SK-N-SH (cell line): ENCODE data around the gene ARF1. TPM values are rescaled to one million over a fixed set of nuclear protein-coding genes. Genes with fewer than 3 reads are reported as not detected.
A peak's percentile ranks its signal among the peaks of the same experiment; 100 is the strongest.

Source experiments
- CTCF ChIA-PET: fragments of 300-600, 350-600 bp; formaldehyde crosslinking; extraction: SDS; loops from one replicate; lab custom pipeline; 2021; lab: Yijun Ruan, JAX
- POLR2A ChIA-PET: fragments of 350-600 bp; sonication (Branson Sonifier 250); formaldehyde crosslinking; extraction: SDS; loops from one replicate; lab custom pipeline; 2020; ENCODE audit warnings: antibody characterized with exemption, inconsistent platforms; lab: Yijun Ruan, JAX
- DNase-seq: peaks from one replicate; pipeline ENCODE4 v3.0.0; 2012
- H2AFZ ChIP-seq: fragments of 200-600 bp; sonication (generic); 2 replicates; pipeline ENCODE4 v1.8.1; 2016; ENCODE audit warnings: antibody characterized with exemption, mild to moderate bottlenecking, low read depth
- H3F3A ChIP-seq: fragments of 200-600 bp; sonication (generic); replicated peaks from 2 replicates; pipeline ENCODE3; 2016; ENCODE audit warnings: antibody characterized with exemption, mild to moderate bottlenecking; ENCODE audit not compliant: insufficient read depth
- H3K27ac ChIP-seq, 2 experiments: fragments of 200-500 bp in 1 of 2; fragments of 200-600 bp in 1 of 2; sonication (Bioruptor generic) in 1 of 2; sonication (generic), shearing (Covaris generic) in 1 of 2; 2 replicates each; pipeline versions ENCODE4 v1.5.1 to v1.6.1; 2014 to 2016; ENCODE audit warnings: low read depth in 2 of 2, inconsistent platforms in 1 of 2, low read length in 1 of 2, mild to moderate bottlenecking in 1 of 2, mixed read lengths in 1 of 2
- H3K27me3 ChIP-seq: fragments of 200-600 bp; sonication (generic), shearing (Covaris generic); 2 replicates; pipeline ENCODE4 v1.6.1; 2016; ENCODE audit warnings: mixed run types; ENCODE audit not compliant: insufficient read depth
- H3K36me3 ChIP-seq, 2 experiments: fragments of 200-500 bp in 1 of 2; fragments of 200-600 bp in 1 of 2; sonication (Bioruptor generic) in 1 of 2; sonication (generic) in 1 of 2; replicated peaks in 1 of 2; 2 replicates each; pipeline versions ENCODE3 to v1.5.1; 2014 to 2016; ENCODE audit warnings: low read length in 1 of 2, mild to moderate bottlenecking in 1 of 2; ENCODE audit not compliant: insufficient read depth in 2 of 2, control insufficient read depth in 1 of 2
- H3K4me1 ChIP-seq, 2 experiments: fragments of 200-500 bp in 1 of 2; fragments of 200-600 bp in 1 of 2; sonication (Bioruptor generic) in 1 of 2; sonication (generic), shearing (Covaris generic) in 1 of 2; 2 replicates each; pipeline versions ENCODE4 v1.5.1 to v1.6.1; 2014 to 2016; ENCODE audit warnings: low read depth in 1 of 2, low read length in 1 of 2, mixed run types in 1 of 2; ENCODE audit not compliant: insufficient read depth in 2 of 2, control insufficient read depth in 1 of 2
- H3K4me2 ChIP-seq: fragments of 200-600 bp; sonication (generic), shearing (Covaris generic); 2 replicates; pipeline ENCODE4 v1.6.1; 2017; ENCODE audit warnings: mixed run types
- H3K4me3 ChIP-seq, 2 experiments: fragments of 200-500 bp in 1 of 2; fragments of 200-600 bp in 1 of 2; sonication (Bioruptor generic) in 1 of 2; sonication (generic), shearing (Covaris generic) in 1 of 2; 2 replicates each; pipeline versions ENCODE4 v1.5.1 to v1.8.1; 2014 to 2016; ENCODE audit warnings: low read depth in 2 of 2, inconsistent platforms in 1 of 2, low read length in 1 of 2, mild to moderate bottlenecking in 1 of 2, mixed read lengths in 1 of 2, moderate library complexity in 1 of 2
- H3K79me2 ChIP-seq: fragments of 200-600 bp; sonication (generic); 2 replicates; pipeline ENCODE4 v1.8.1; 2017; ENCODE audit warnings: mild to moderate bottlenecking; ENCODE audit not compliant: insufficient read depth
- H3K9ac ChIP-seq: fragments of 200-600 bp; sonication (generic); 2 replicates; pipeline ENCODE4 v1.6.1; 2017; ENCODE audit warnings: mixed run types
- H3K9me2 ChIP-seq: fragments of 200-600 bp; sonication (generic); 2 replicates; pipeline ENCODE4 v1.6.1; 2017; ENCODE audit warnings: mixed run types
- H3K9me3 ChIP-seq: fragments of 200-600 bp; sonication (generic); 2 replicates; pipeline ENCODE4 v1.6.1; 2017; ENCODE audit warnings: mixed run types, mild to moderate bottlenecking, moderate library complexity
- H4K20me1 ChIP-seq: fragments of 200-600 bp; sonication (generic); 2 replicates; pipeline ENCODE4 v1.6.1; 2017; ENCODE audit warnings: mild to moderate bottlenecking, mixed run types; ENCODE audit not compliant: insufficient read depth
- CHD2 ChIP-seq: fragments of 150-350 bp; IDR thresholded peaks from 2 replicates; pipeline ENCODE4 v1.6.1; 2018; ENCODE audit warnings: low read length; ENCODE audit not compliant: partially characterized antibody
- ELF1 ChIP-seq: IDR thresholded peaks from 2 replicates; pipeline ENCODE4 v1.4.0; 2012
- EZH2phosphoT487 ChIP-seq: fragments of 200-600 bp; sonication (generic); IDR thresholded peaks from 2 replicates; pipeline ENCODE4 v1.6.1; 2017; ENCODE audit warnings: low read depth, mixed run types, mild to moderate bottlenecking, antibody characterized with exemption, moderate library complexity, borderline replicate concordance
- FOSL2 ChIP-seq: IDR thresholded peaks from 2 replicates; pipeline ENCODE4 v1.4.0; 2012; ENCODE audit warnings: low read depth, mild to moderate bottlenecking, moderate library complexity, borderline replicate concordance
- FOXM1 ChIP-seq: IDR thresholded peaks from 2 replicates; pipeline ENCODE4 v1.4.0; 2012; ENCODE audit warnings: low read depth, mild to moderate bottlenecking
- GATA2 ChIP-seq: sonication (generic); formaldehyde crosslinking; IDR thresholded peaks from 2 replicates; pipeline ENCODE4 v1.5.0; 2020; ENCODE audit warnings: mild to moderate bottlenecking, missing genetic modification reagents
- MEF2A ChIP-seq: IDR thresholded peaks from 2 replicates; pipeline ENCODE4 v1.4.0; 2012; ENCODE audit warnings: low read depth, borderline replicate concordance
- MXI1 ChIP-seq: IDR thresholded peaks from 2 replicates; pipeline ENCODE4 v1.6.1; 2012; ENCODE audit warnings: mild to moderate bottlenecking, low read depth, low read length, improper control_type of control experiment
- NFIC ChIP-seq: IDR thresholded peaks from 2 replicates; pipeline ENCODE4 v1.4.0; 2012; ENCODE audit warnings: borderline replicate concordance
- NRF1 ChIP-seq: IDR thresholded peaks from 2 replicates; pipeline ENCODE4 v1.6.1; 2012; ENCODE audit warnings: low read depth, mild to moderate bottlenecking, low read length
- POLR2AphosphoS5 ChIP-seq: IDR thresholded peaks from 2 replicates; pipeline ENCODE4 v1.6.1; 2012; ENCODE audit warnings: low read depth, low read length
- RAD21 ChIP-seq: IDR thresholded peaks from 2 replicates; pipeline ENCODE4 v1.6.1; 2012; ENCODE audit warnings: mild to moderate bottlenecking, low read length
- RCOR1 ChIP-seq: fragments of 150-350 bp; IDR thresholded peaks from 2 replicates; pipeline ENCODE4 v1.6.1; 2017; ENCODE audit warnings: antibody characterized with exemption, low read length
- RFX5 ChIP-seq: IDR thresholded peaks from 2 replicates; pipeline ENCODE4 v1.6.1; 2012; ENCODE audit warnings: mild to moderate bottlenecking, improper control_type of control experiment, low read length
- RXRA ChIP-seq: IDR thresholded peaks from 2 replicates; pipeline ENCODE4 v1.4.0; 2012; ENCODE audit warnings: low read depth, mild to moderate bottlenecking, borderline replicate concordance
- SIN3A ChIP-seq: IDR thresholded peaks from 2 replicates; pipeline ENCODE4 v1.6.1; 2012; ENCODE audit warnings: low read depth, mild to moderate bottlenecking, low read length, moderate library complexity, borderline replicate concordance
- SMC3 ChIP-seq: IDR thresholded peaks from 2 replicates; pipeline ENCODE4 v1.6.1; 2012; ENCODE audit warnings: low read depth, low read length, improper control_type of control experiment
- YY1 ChIP-seq: IDR thresholded peaks from 2 replicates; pipeline ENCODE4 v1.4.0; 2012; ENCODE audit warnings: low read depth, mild to moderate bottlenecking
- WGBS: methylation state at CpG from one replicate; pipeline ENCODE4 v1.1.6; 2017; ENCODE audit warnings: low lambda C conversion rate; 5-methylcytosine and 5-hydroxymethylcytosine counted together
- polyA plus RNA-seq, 3 experiments: library from polyadenylated mRNA; depleted of rRNA; stranded (reverse); fragments of >200 nt; gene quantifications; 2 replicates each; pipeline ENCODE4 v1.2.3, GENCODE V29; 2012
- TF ChIP-seq, protein P1 (sequence below): IDR thresholded peaks from 2 replicates; pipeline ENCODE4; 2012
- TF ChIP-seq, protein P2 (sequence below): fragments of 200-600 bp; sonication (generic); IDR thresholded peaks from 2 replicates; pipeline ENCODE4 v1.6.1; 2017; ENCODE audit warnings: antibody characterized with exemption, mild to moderate bottlenecking, moderate library complexity

ARF1 gene
- polyA plus RNA-seq, 1 of the 3 experiments (the other 2 are of a cell fraction) = 713 TPM

DNA sequence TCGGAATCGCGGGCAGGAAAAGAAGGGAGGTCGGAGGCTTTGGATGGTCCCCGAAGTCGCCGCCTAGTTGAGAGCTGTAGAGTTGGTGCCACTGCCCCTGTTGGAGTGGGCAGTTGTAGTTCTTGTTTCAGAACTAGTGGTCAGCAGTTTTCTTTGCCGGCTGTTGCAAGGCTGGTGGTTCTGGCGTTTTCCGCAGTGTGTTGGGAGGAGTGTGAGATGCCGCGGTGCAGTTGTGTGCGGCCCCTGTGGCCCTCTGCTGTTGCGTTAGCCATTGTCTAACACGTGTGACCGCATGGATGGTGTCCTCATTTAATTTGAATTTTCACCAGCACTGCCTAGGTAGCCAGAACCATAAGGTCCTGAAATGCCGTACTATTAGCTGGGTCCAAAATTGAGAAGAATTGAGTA lies 1.4 kb downstream of the ARF1 start:
- no peak for DNase-seq
- Histone ChIP-seq H3K4me3 (peak overlapping the region; percentile 98 to 99), H3K9me2 (no peaks in the 10 kb centered on the region), H3K4me2 (peak overlapping the region; percentile 100), H2AFZ (no peak overlapping the region), H4K20me1 (peaks cover 58% of the 10 kb centered on the region), H3K36me3 (peaks cover 9 to 10% of the 10 kb centered on the region in 2 experiments), H3K9ac (peak overlapping the region; percentile 98), H3K4me1 (peaks cover 35 to 43% of the 10 kb centered on the region in 2 experiments), H3F3A (peaks cover 21% of the 10 kb centered on the region), H3K9me3 (no peaks in the 10 kb centered on the region), H3K27ac (peak overlapping the region; percentile 26 to 80; a peak in 3 of 4 replicates), H3K27me3 (no peaks in the 10 kb centered on the region), H3K79me2 (peaks cover 95% of the 10 kb centered on the region)
- TF ChIP-seq EZH2phosphoT487 = no peak
- TF ChIP-seq GATA2 (CRISPR knock-in tag) = no peak
- TF ChIP-seq NFIC = no peak
- TF ChIP-seq NRF1 = no peak
- no peak for TF ChIP-seq RCOR1
- TF ChIP-seq FOXM1 = no peak
- no peak for TF ChIP-seq RFX5
- TF ChIP-seq POLR2AphosphoS5 = no peak
- TF ChIP-seq, protein P1, sequence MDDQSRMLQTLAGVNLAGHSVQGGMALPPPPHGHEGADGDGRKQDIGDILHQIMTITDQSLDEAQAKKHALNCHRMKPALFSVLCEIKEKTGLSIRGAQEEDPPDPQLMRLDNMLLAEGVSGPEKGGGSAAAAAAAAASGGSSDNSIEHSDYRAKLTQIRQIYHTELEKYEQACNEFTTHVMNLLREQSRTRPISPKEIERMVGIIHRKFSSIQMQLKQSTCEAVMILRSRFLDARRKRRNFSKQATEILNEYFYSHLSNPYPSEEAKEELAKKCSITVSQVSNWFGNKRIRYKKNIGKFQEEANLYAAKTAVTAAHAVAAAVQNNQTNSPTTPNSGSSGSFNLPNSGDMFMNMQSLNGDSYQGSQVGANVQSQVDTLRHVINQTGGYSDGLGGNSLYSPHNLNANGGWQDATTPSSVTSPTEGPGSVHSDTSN = no peak
- TF ChIP-seq MXI1 = no peak; the same call in 1 of the 2 replicates
- TF ChIP-seq RAD21 = no peak
- TF ChIP-seq CHD2 = no peak
- no peak for TF ChIP-seq YY1
- TF ChIP-seq MEF2A = no peak
- TF ChIP-seq SIN3A = no peak
- CTCF ChIA-PET = interaction anchor here (0.7 to 1.3 kb wide), 4 partner anchors 14 to 47 kb away, joined by 3 to 6 read pairs (median 4); no protein-coding TSS in a partner anchor
- POLR2A ChIA-PET = no interaction called here
- 6% methylated on average over 17 of the region's 17 CpGs for WGBS

DNA sequence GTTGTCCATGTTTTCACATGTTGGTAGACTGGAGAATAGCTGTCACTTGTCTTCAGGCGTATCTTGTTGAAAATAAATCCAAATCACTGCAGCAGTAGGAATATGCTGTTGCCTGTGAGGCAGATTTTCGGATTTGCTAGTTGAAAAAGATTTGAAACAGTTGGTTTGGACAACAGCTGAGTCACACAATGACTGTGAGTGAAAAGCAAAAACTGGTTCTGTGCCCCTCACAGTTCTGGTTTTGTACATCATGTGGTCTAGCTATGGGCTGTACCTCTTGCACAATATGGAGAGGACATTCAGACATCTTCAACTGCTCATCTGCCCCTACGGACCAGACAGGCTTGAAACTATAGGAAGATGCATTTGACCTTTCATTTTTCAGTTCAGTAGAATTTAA lies 1.8 kb downstream of the ARF1 start:
- Histone ChIP-seq H2AFZ (no peak overlapping the region), H3F3A (peaks cover 21% of the 10 kb centered on the region), H3K9ac (peak overlapping the region; percentile 98; the same call in 1 of the 2 replicates), H4K20me1 (peaks cover 63% of the 10 kb centered on the region), H3K4me2 (peak overlapping the region; percentile 100), H3K27me3 (no peaks in the 10 kb centered on the region), H3K4me3 (peak overlapping the region; percentile 98 to 99), H3K79me2 (peaks cover 99% of the 10 kb centered on the region), H3K9me2 (no peaks in the 10 kb centered on the region), H3K27ac (peak overlapping the region in 1 of 2 experiments; percentile 80; a peak in 1 of 4 replicates), H3K36me3 (peaks cover 9 to 13% of the 10 kb centered on the region in 2 experiments), H3K9me3 (no peaks in the 10 kb centered on the region), H3K4me1 (peaks cover 35 to 43% of the 10 kb centered on the region in 2 experiments)
- CTCF ChIA-PET = interaction anchor here (0.7 to 1.3 kb wide), 4 partner anchors 14 to 47 kb away, joined by 3 to 6 read pairs (median 4); no protein-coding TSS in a partner anchor
- POLR2A ChIA-PET = no interaction called here
- DNase-seq = no peak
- WGBS = 29% methylated on average over 3 of the region's 3 CpGs
- TF ChIP-seq NRF1 (no peak), EZH2phosphoT487 (no peak), RXRA (no peak), SMC3 (no peak), FOSL2 (no peak), ELF1 (no peak)
- TF ChIP-seq, protein P2, sequence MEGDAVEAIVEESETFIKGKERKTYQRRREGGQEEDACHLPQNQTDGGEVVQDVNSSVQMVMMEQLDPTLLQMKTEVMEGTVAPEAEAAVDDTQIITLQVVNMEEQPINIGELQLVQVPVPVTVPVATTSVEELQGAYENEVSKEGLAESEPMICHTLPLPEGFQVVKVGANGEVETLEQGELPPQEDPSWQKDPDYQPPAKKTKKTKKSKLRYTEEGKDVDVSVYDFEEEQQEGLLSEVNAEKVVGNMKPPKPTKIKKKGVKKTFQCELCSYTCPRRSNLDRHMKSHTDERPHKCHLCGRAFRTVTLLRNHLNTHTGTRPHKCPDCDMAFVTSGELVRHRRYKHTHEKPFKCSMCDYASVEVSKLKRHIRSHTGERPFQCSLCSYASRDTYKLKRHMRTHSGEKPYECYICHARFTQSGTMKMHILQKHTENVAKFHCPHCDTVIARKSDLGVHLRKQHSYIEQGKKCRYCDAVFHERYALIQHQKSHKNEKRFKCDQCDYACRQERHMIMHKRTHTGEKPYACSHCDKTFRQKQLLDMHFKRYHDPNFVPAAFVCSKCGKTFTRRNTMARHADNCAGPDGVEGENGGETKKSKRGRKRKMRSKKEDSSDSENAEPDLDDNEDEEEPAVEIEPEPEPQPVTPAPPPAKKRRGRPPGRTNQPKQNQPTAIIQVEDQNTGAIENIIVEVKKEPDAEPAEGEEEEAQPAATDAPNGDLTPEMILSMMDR = no peak
